CD14-positive monocyte (primary cell): ENCODE measurements around the gene ATP6V0B. TPM values are rescaled to one million over a fixed set of nuclear protein-coding genes. Genes with fewer than 3 reads are reported as not detected.

Source experiments
- DNase-seq, 3 donors: peaks; one replicate each; pipeline ENCODE4 v3.0.0-alpha.2; 2011 to 2022
- H2AFZ ChIP-seq: 2 replicates; pipeline ENCODE4 v1.6.0; 2012; ENCODE audit warnings: mild to moderate bottlenecking, low read depth, low read length, inconsistent platforms; ENCODE audit not compliant: insufficient read depth, poor library complexity, severe bottlenecking
- H3K27ac ChIP-seq, 2 donors: 1 replicate in 1 of 2; 2 replicates in 1 of 2; pipeline ENCODE4 v1.5.1; 2012 to 2013; ENCODE audit warnings: low read length in 2 of 2, control low read depth in 1 of 2, inconsistent platforms in 1 of 2, low read depth in 1 of 2, mild to moderate bottlenecking in 1 of 2
- H3K27me3 ChIP-seq, 2 donors: one replicate each; pipeline versions ENCODE4 v1.6.0 to v1.6.1; 2011 to 2013; ENCODE audit warnings: low read length in 2 of 2; ENCODE audit not compliant: control insufficient read depth in 2 of 2, insufficient read depth in 2 of 2
- H3K36me3 ChIP-seq, 2 donors: replicated peaks in 1 of 2; 1 replicate in 1 of 2; 2 replicates in 1 of 2; pipeline versions ENCODE4 v1.5.1 to v1.6.1; 2012 to 2013; ENCODE audit warnings: low read length in 2 of 2, control low read depth in 1 of 2, inconsistent platforms in 1 of 2, mild to moderate bottlenecking in 1 of 2; ENCODE audit not compliant: insufficient read depth in 2 of 2, control insufficient read depth in 1 of 2
- H3K4me1 ChIP-seq, 2 donors: 1 replicate in 1 of 2; 2 replicates in 1 of 2; pipeline versions ENCODE4 v1.5.1 to v1.6.1; 2012 to 2013; ENCODE audit warnings: low read length in 2 of 2, control low read depth in 1 of 2, inconsistent platforms in 1 of 2, mild to moderate bottlenecking in 1 of 2, moderate library complexity in 1 of 2; ENCODE audit not compliant: insufficient read depth in 2 of 2, control insufficient read depth in 1 of 2
- H3K4me2 ChIP-seq: replicated peaks from 2 replicates; pipeline ENCODE3; 2012; ENCODE audit warnings: low read length, moderate library complexity, mild to moderate bottlenecking; ENCODE audit not compliant: poor library complexity, severe bottlenecking; ENCODE audit errors: extremely low read depth
- H3K4me3 ChIP-seq, 3 experiments: fragments of 200-600 bp in 1 of 3; sonication (generic) in 1 of 3; replicated peaks in 1 of 3; 1 replicate in 2 of 3; 2 replicates in 1 of 3; pipeline ENCODE4 v1.5.1; 2011 to 2013; ENCODE audit warnings: low read length in 3 of 3, mild to moderate bottlenecking in 3 of 3, control low read depth in 2 of 3, low read depth in 2 of 3, inconsistent platforms in 1 of 3, moderate library complexity in 1 of 3
- H3K79me2 ChIP-seq: 2 replicates; pipeline ENCODE4 v1.6.0; 2012; ENCODE audit warnings: mild to moderate bottlenecking, control low read depth, inconsistent platforms, low read length, moderate library complexity; ENCODE audit not compliant: insufficient read depth
- H3K9ac ChIP-seq: 2 replicates; pipeline ENCODE4 v1.6.0; 2017; ENCODE audit warnings: low read length, mild to moderate bottlenecking; ENCODE audit not compliant: insufficient read depth, poor library complexity, severe bottlenecking
- H3K9me3 ChIP-seq, 2 donors: replicated peaks in 1 of 2; 1 replicate in 1 of 2; 2 replicates in 1 of 2; pipeline versions ENCODE4 v1.5.1 to v1.6.1; 2012 to 2013; ENCODE audit warnings: low read length in 2 of 2, control low read depth in 1 of 2; ENCODE audit not compliant: control insufficient read depth in 1 of 2, insufficient read depth in 1 of 2
- H4K20me1 ChIP-seq: 2 replicates; pipeline ENCODE4 v1.6.0; 2012; ENCODE audit warnings: mild to moderate bottlenecking, low read length, control low read depth, moderate library complexity; ENCODE audit not compliant: insufficient read depth
- H3K27ac Mint-ChIP-seq, 7 donors: one replicate each; pipeline ENCODE4 v1.8.0; 2020; ENCODE audit warnings: mild to moderate bottlenecking in 7 of 7, mixed read lengths in 7 of 7, moderate library complexity in 6 of 7, inconsistent platforms in 2 of 7
- H3K27me3 Mint-ChIP-seq, 3 donors: one replicate each; pipeline ENCODE4 v1.8.0; 2021 to 2022; ENCODE audit warnings: low read depth in 3 of 3, mild to moderate bottlenecking in 3 of 3, mixed read lengths in 3 of 3, moderate library complexity in 3 of 3, inconsistent platforms in 1 of 3
- H3K36me3 Mint-ChIP-seq, 2 donors: one replicate each; pipeline ENCODE4 v1.8.0; 2020; ENCODE audit warnings: mixed read lengths in 2 of 2, inconsistent platforms in 1 of 2, mild to moderate bottlenecking in 1 of 2
- H3K4me1 Mint-ChIP-seq: one replicate; pipeline ENCODE4 v1.8.0; 2020; ENCODE audit warnings: mild to moderate bottlenecking, mixed read lengths
- H3K4me3 Mint-ChIP-seq, 2 donors: one replicate each; pipeline ENCODE4 v1.8.0; 2020; ENCODE audit warnings: mild to moderate bottlenecking in 2 of 2, mixed read lengths in 2 of 2, moderate library complexity in 1 of 2
- H3K9me3 Mint-ChIP-seq, 7 donors: one replicate each; pipeline ENCODE4 v1.8.0; 2020 to 2022; ENCODE audit warnings: mixed read lengths in 7 of 7, mild to moderate bottlenecking in 6 of 7, moderate library complexity in 6 of 7, inconsistent platforms in 2 of 7
- WGBS: methylation state at CpG from one replicate; pipeline ENCODE4 v1.1.5; 2013; ENCODE audit warnings: missing lambda C conversion rate; ENCODE audit not compliant: insufficient coverage; 5-methylcytosine and 5-hydroxymethylcytosine counted together
- intact Hi-C, 2 donors: fragments of 100-400 bp; cut with micrococcal nuclease; formaldehyde crosslinking; loops; one replicate each; pipeline versions ENCODE4 v1.15.0 to v1.15.1; 2023
- polyA plus RNA-seq, 3 donors: library from polyadenylated mRNA; depleted of rRNA in 1 of 3; unstranded in 2 of 3; stranded (reverse) in 1 of 3; fragments of 300-500 nt in 2 of 3; fragments of >200 nt in 1 of 3; fragmentation: Illumina TruSeq in 2 of 3; gene quantifications; 1 replicate in 2 of 3; 2 replicates in 1 of 3; pipeline ENCODE4 v1.2.3, GENCODE V29; 2012 to 2021
- TF ChIP-seq, protein P1 (sequence below): fragments of 200-600 bp; IDR thresholded peaks from one replicate; pipeline ENCODE4 v1.8.0; 2022; ENCODE audit warnings: antibody characterized with exemption, mild to moderate bottlenecking

ATP6V0B gene
- polyA plus RNA-seq, 3 donors = 465 to 1,219 (median 954) TPM

DNA sequence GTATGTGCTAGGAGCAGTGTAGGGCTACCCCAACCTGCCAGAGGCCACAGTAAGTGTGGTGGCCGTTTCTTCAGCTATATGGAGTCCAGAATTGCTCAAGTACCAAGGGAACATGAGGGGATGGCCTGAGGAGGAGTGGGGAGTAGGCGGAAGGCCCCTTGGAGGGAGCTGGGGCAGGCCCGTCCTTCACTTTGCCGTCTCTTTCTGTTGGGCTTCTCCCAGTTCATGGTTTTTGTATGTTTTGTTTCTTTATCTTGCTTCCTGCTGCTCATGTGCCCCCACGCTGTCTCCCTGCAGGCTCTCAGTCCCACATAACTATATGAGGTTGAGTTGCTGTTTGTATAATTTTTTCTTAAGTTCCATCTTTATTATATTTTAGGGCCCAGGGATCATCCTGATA is 10.9 kb upstream of the ATP6V0B start:
- H3K9ac ChIP-seq = no peak overlapping the region
- H3K4me3 Mint-ChIP-seq = no peak overlapping the region
- H3K36me3 Mint-ChIP-seq = peaks cover 33 to 45% of the 10 kb centered on the region in 2 donors
- peaks cover 0 to 1% (median 0%) of the 10 kb centered on the region in 3 donors for H3K27me3 Mint-ChIP-seq
- H3K27ac Mint-ChIP-seq = no peak overlapping the region
- 52% methylated on average over 4 of the region's 5 CpGs for WGBS
- H3K27me3 ChIP-seq = no peaks in the 10 kb centered on the region
- H3K27ac ChIP-seq = peak overlapping the region in 1 of 2 donors; percentile 38
- H3K79me2 ChIP-seq = no peaks in the 10 kb centered on the region
- no peak overlapping the region for H3K4me3 ChIP-seq
- H3K4me1 ChIP-seq = peaks cover 20 to 22% of the 10 kb centered on the region in 2 donors
- no peak for DNase-seq
- intact Hi-C loops = no loop called here
- H4K20me1 ChIP-seq = no peaks in the 10 kb centered on the region
- peaks cover 0 to 2% (median 0%) of the 10 kb centered on the region in 7 donors for H3K9me3 Mint-ChIP-seq
- no peak overlapping the region for H3K4me2 ChIP-seq
- H3K36me3 ChIP-seq = peaks cover 35 to 76% of the 10 kb centered on the region in 2 donors
- H3K9me3 ChIP-seq = no peaks in the 10 kb centered on the region
- no peak overlapping the region for H2AFZ ChIP-seq
- TF ChIP-seq, protein P1, sequence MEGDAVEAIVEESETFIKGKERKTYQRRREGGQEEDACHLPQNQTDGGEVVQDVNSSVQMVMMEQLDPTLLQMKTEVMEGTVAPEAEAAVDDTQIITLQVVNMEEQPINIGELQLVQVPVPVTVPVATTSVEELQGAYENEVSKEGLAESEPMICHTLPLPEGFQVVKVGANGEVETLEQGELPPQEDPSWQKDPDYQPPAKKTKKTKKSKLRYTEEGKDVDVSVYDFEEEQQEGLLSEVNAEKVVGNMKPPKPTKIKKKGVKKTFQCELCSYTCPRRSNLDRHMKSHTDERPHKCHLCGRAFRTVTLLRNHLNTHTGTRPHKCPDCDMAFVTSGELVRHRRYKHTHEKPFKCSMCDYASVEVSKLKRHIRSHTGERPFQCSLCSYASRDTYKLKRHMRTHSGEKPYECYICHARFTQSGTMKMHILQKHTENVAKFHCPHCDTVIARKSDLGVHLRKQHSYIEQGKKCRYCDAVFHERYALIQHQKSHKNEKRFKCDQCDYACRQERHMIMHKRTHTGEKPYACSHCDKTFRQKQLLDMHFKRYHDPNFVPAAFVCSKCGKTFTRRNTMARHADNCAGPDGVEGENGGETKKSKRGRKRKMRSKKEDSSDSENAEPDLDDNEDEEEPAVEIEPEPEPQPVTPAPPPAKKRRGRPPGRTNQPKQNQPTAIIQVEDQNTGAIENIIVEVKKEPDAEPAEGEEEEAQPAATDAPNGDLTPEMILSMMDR = no peak
- no peaks in the 10 kb centered on the region for H3K4me1 Mint-ChIP-seq

DNA sequence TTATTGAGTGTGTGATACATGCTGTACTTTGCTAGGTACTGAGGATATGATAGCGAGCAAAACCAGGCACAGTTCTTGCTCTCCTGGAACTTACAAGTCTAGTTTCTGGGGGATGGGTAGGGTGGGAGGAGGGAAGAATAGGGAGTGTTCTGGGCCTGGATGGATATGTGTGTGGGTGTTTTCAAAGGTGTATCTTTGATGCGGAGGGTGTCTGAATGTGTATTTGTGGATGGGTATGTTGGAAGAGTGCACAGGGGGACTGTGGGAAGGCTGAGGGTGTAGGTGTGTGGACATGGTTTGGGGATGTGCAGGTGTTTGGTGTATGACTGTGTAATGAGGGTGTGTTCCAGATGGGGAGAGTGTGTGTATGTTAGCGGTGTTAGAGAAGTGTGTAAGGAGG is 9.4 kb upstream of the ATP6V0B start:
- H3K4me3 Mint-ChIP-seq = no peak overlapping the region
- Histone ChIP-seq H3K27ac (no peak overlapping the region), H3K4me1 (peaks cover 26 to 31% of the 10 kb centered on the region in 2 donors), H3K9me3 (no peaks in the 10 kb centered on the region), H3K27me3 (no peaks in the 10 kb centered on the region), H4K20me1 (no peaks in the 10 kb centered on the region), H3K9ac (no peak overlapping the region), H2AFZ (no peak overlapping the region), H3K79me2 (peaks cover 4% of the 10 kb centered on the region), H3K4me2 (no peak overlapping the region), H3K36me3 (peaks cover 23 to 61% of the 10 kb centered on the region in 2 donors), H3K4me3 (no peak overlapping the region)
- WGBS = 98% methylated on average over 3 of the region's 3 CpGs
- H3K9me3 Mint-ChIP-seq = peaks cover 0 to 2% (median 0%) of the 10 kb centered on the region in 7 donors
- TF ChIP-seq, protein P1 = no peak
- H3K36me3 Mint-ChIP-seq = peaks cover 28 to 38% of the 10 kb centered on the region in 2 donors
- H3K27me3 Mint-ChIP-seq = peaks cover 0 to 1% (median 0%) of the 10 kb centered on the region in 3 donors
- no peak for DNase-seq
- peaks cover 9% of the 10 kb centered on the region for H3K4me1 Mint-ChIP-seq
- H3K27ac Mint-ChIP-seq = no peak overlapping the region
- intact Hi-C loops = no loop called here
